HG03095 (cell line): ENCODE results near the gene MAGEB16.

Experiments
- ATAC-seq: cut with Tn5 transposase; IDR thresholded peaks from one replicate; pipeline ENCODE4 v1.9.1; 2021; ENCODE audit warnings: moderate library complexity; ENCODE audit not compliant: unreplicated experiment

The MAGEB16 gene

GRCh38 chrX:35798042-35798441 lies at the start of gene MAGEB16:
MAGEB16 (plus strand) TSS chrX:35798342; CDS start chrX:35802197, 3,855 bp downstream.
- no peak for ATAC-seq

GRCh38 chrX:35773958-35774564 lies 24.1 kb upstream of the MAGEB16 start:
- ATAC-seq: no peak

- no peak for ATAC-seq
These were observed 13.1 kb upstream of the MAGEB16 start for GRCh38 chrX:35785075-35785474.

GRCh38 chrX:35786271-35786670 lies 11.9 kb upstream of the MAGEB16 start:
- no peak for ATAC-seq

GRCh38 chrX:35787867-35788266 lies 10.3 kb upstream of the MAGEB16 start:
- no peak for ATAC-seq

- no peak for ATAC-seq
These were observed 2.3 kb downstream of the MAGEB16 start for GRCh38 chrX:35800474-35800873.

GRCh38 chrX:35809781-35810180 lies 11.6 kb downstream of the MAGEB16 start:
- ATAC-seq: no peak

- no peak for ATAC-seq
These were observed 21.1 kb downstream of the MAGEB16 start for GRCh38 chrX:35819241-35819640.

- no peak for ATAC-seq
These were observed 28.4 kb downstream of the MAGEB16 start for GRCh38 chrX:35826503-35826902.

GRCh38 chrX:35829501-35829900 lies 31.4 kb downstream of the MAGEB16 start:
- ATAC-seq: no peak

- ATAC-seq: no peak
These were observed 43.7 kb downstream of the MAGEB16 start for GRCh38 chrX:35841872-35842271.

- no peak for ATAC-seq
These were observed 44.5 kb downstream of the MAGEB16 start for GRCh38 chrX:35842674-35843073.

- no peak for ATAC-seq
These were observed 49.6 kb downstream of the MAGEB16 start for GRCh38 chrX:35847736-35848135.
